OCI-LY1 (cell line): ENCODE measurements around the gene CWC25.

ENCODE experiments used
- CTCF ChIP-seq: fragments of 200-600 bp; sonication (generic), shearing (Covaris generic); IDR thresholded peaks from 2 replicates; pipeline ENCODE4 v1.5.1; 2017; ENCODE audit warnings: mild to moderate bottlenecking, antibody characterized with exemption, low read length, moderate library complexity, mixed read lengths
- EZH2 ChIP-seq: fragments of 200-600 bp; sonication (generic), shearing (Covaris generic); IDR thresholded peaks from 2 replicates; pipeline ENCODE4 v1.8.0; 2017; ENCODE audit warnings: borderline replicate concordance, mixed run types, mild to moderate bottlenecking, antibody characterized with exemption, low read length, moderate library complexity, mixed read lengths

- TF ChIP-seq CTCF (no peak), EZH2 (no peak)
These were observed 47.4 kb downstream of the CWC25 start for GRCh38 chr17:38777641-38778250.
